NCI-H187 treated with DMSO at 0.1 percent for 48 hours (cell line): Measurements from ENCODE around the gene HSPA9.

Source experiments
- DNase-seq: peaks from one replicate; lab custom pipeline; 2025; lab: John Stamatoyannopoulos, UW

The HSPA9 gene

GRCh38 chr5:138595180-138595795, 20.1 kb upstream of the HSPA9 start:
- no peak for DNase-seq

DNA sequence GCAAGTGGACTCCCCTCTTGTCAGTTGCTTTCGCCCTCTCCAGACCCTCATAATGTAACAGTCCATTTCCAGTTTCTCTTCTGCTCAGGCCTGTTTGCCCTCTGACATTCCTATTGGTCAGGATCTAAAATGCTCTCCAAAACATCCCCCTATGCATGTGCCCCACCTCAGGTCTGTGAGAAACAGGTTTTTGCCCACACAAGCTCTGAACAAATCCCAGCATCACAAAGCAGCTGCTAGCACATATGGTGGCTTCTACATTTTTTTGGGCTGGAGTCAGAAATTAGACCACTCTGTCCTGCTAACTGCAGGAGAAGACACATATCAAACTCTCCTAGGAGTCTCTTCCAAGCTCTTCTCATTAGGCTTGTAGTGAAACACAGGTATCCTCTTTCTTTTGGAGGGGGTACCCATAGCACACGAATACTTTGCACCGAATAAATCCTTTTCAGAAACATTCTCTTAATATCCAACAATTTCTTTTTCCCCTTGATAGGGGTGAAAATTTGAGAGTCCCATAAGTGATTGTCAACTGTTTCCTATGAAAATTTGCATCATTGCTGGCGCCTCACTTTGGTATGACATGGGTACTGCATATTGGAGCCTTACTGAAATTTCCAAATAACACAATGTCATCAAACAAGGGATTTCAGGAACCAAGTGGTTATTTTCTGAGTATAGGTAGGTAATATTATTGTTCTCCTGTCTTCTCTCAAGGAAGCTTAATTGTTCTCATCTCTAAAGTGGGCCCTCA, 19.3 kb upstream of the HSPA9 start:
- DNase-seq = no peak

- DNase-seq = no peak
Observed at GRCh38 chr5:138588013-138588788, 13.0 kb upstream of the HSPA9 start.

GRCh38 chr5:138585157-138585556, 10.0 kb upstream of the HSPA9 start:
- DNase-seq = no peak

DNA sequence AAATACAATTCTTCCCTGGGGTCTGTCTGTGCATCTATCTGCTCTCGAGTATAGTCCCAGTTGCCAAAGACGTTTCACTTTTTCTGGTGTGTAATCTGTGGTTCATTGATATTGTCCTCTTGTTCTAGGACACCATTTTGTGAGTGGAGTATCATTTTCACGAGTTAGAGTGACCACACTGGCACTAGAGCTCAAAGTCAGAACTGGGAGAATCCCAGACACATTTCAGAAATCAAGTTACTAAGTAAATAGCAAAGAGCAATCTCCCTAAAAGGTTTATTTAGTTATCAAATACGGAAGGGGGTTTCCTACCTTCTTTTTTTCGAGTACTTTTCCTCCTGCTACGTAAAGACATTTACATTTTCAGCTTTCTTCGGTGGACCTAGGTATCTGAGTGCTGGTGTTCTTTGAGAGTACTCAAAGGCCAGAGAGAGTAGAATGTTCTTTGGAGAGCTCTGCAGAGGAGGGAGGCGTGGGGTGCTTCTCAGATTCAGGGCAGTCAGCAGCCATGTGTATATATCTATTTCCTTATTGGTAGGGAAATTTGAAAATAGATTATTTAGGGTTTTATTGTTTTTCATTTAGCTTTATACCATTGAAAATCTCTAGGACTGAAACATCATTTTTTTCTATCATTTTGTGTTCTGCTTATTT, 8.9 kb upstream of the HSPA9 start:
- DNase-seq = no peak

GRCh38 chr5:138582959-138583358, 7.8 kb upstream of the HSPA9 start:
- DNase-seq = no peak

- DNase-seq = no peak
Observed at GRCh38 chr5:138580777-138581176, 5.6 kb upstream of the HSPA9 start.

GRCh38 chr5:138580001-138580400, 4.8 kb upstream of the HSPA9 start:
- DNase-seq = no peak

- DNase-seq = no peak
Observed at GRCh38 chr5:138579517-138579863, 4.3 kb upstream of the HSPA9 start.

DNA sequence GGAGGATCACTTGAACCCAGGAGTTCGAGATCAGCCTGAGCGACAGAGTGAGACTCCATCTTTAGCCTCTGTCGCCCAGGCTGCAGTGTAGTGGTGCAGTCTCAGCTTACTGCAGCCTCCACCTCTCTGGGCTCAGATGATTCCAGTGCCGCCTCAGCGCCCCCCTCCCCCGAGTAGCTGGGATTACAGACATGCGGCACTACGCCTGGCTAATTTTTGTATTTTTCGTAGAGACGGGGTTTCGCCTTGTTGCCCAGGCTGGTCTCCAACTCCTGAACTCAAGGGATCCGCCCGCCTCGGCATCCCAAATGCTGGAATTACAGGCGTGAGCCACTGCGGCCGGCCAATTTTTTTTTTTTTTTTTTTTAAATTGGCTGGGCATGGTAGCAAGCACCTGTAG, 2.3 kb upstream of the HSPA9 start:
- DNase-seq = no peak

DNA sequence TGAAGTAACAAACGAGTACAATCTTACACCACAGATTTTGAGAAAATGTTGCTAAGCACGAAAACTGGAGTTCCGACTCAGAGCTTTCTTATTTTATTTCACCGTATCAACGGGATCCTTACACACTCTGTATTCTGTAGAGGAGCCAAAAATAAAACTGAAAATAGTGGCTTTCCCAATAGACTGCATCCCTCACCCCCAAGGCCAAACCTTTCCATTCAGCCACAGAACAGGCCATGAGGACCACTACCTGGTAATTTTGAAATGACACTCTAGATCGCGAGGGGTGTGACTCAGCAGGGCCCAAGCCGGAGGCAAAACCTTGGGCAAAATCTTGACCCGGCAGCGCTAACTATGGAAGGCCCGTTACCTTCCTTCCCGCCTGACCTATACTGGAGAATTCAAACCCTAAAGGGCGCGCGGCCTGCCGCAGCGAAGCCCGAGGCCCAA, 432 bp downstream of the HSPA9 start:
- no peak for DNase-seq

GRCh38 chr5:138573949-138574670, 1.1 kb downstream of the HSPA9 start:
- no peak for DNase-seq

GRCh38 chr5:138573223-138573622, 2.0 kb downstream of the HSPA9 start:
- DNase-seq = no peak

GRCh38 chr5:138570871-138571270, 4.3 kb downstream of the HSPA9 start:
- no peak for DNase-seq

DNA sequence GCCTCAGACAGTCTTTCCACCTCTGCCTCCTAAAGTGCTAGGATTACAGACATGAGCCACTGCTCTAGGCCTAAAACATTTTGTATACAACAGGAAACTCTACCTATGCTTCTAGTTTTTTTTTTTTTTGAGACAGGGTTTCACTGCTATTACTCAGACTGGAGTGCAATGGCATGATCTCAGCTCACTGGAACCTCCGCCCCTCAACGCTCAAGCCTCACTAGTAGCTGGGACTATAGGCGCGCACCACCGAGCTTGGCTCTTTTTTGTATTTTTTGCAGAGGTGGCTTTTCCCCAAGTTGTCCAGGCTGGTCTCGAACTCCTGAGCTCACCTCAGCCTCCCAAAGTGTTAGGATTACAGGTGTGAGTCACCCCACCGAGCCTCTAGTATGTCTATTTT, 5.4 kb downstream of the HSPA9 start:
- no peak for DNase-seq

DNA sequence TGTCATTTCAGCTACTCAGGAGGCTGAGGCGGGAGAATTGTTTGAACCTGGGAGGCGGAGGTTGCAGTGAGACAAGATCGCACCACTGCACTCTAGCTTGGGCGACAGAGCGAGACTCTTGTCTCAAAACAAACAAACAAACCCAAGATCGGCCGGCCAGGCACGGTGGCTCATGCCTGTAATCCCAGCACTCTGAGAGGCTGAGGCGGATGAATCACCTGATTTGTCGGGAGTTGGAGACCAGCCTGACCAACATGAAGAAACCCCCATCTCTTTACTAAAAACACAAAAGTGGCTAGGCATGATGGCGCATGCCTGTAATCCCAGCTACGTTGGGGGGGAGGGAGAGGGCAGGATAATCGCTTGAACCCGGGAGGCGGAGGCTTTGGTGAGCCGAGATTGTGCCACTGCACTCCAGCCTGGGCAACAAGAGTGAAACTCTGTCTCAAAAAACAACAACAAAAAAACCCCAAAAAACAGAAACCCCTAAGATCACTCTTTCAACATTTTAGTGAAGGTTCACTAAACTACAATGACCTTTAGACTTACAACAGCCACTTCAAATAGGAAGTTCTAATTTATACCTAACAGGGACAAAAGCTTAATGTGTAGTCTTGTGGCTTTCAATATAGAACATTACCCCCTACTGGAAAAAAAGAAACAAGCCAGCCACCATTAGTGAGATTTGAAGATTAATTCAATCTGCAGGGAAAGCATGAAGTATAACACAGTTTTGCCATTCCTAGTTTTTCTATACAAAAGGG, 7.0 kb downstream of the HSPA9 start:
- no peak for DNase-seq

DNA sequence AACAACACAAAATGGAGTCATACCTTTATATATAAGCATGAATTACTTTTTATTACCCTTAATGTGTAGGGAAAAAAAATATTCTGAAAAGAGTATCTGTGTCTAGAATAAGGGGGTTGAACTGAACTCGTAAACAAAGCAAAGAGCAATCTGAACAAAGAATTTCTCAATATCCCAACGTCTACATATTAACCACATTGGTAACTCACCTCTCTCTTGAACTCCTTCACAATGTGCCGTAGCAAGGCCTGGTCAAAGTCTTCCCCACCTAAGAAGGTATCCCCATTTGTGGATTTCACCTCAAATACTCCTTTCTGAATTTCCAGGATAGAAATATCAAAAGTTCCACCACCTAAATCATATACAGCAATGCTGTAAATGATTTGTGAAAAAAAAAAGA, 8.4 kb downstream of the HSPA9 start:
- no peak for DNase-seq

DNA sequence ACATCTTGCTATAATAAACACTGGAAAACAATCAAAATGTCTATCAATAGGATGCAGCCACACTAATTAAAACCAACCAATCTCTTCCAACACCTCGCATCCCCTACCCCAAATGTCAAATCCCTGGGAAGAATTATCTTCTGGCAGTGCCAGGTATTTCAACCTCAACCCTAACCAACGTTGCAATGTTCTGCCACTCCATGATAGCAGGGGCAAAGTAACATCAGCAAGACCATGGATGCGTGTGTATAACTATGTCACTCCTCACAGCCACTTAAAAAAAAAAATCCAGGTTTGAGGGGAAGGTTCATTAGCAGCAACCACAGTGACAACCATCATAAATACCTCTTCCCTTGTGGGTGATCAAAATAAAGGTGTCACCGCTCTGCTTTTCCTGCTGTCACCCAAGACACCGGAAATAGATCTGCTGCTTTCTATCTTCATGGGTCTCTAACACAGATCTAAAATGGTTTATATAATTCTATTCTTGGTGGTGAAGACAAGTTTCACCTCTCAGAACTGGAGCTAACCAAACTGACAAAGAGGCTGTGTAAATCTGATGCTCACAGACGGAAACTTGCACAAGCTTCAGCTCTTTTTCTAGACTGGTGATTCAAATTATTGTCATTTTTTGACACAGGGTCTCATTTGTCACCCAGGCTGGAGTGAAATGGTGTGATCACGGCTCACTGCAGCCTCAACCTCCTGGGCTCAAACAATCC, 9.9 kb downstream of the HSPA9 start:
- no peak for DNase-seq

DNA sequence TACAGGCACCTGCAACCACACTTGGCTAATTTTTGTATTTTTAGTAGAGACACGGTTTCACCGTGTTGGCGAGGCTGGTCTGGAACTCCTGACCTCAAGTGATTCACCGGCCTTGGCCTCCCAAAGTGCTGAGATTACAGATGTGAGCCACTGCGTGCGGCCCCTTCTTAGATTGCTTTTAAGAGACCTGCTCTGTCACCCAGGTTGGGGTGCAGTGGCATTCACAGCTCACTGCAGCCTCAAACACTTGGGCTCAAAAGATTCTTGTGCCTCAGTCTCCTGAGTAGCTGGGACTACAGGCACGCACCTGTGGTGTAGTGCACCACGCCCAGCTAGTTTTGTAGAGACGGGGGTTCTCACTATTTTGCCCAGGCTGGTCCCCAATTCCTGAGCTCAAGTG, 11.0 kb downstream of the HSPA9 start:
- DNase-seq = no peak

DNA sequence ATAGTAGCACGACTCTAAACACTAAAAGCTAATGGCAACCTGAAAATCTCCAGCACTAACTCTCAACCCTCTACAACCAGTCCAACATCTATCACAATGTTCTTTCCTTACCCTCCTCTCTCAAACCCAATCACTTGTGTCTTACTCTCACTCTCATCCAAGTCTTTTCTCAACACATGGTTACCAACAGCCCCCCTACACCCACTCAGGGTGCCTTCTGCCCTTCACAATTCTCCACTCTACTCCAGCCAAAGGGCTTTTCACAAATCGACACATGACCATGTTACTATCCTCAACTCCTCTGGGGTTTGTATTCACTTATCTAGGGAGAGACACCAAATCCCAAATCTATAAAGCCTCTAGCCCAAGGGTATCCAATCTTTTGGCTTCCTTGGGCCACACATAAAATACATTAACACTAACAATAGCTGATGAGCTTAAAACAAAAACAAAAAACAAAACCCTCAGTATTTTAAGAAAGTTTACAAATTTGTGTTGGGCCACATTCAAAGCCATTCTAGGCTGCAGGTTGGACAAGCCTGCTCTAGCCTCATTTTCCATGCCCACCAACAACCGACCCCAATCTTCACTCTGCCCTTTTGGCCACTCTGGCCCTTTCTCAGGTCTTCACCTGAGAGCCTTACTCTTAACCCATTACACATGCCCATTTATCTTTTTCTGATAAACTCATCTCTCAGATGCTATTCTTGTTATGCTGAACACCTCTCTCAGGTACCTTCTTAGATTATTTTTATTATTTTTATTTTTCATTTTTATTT, 11.7 kb downstream of the HSPA9 start:
- DNase-seq = no peak
